Mesendoderm (in vitro differentiated cells): ENCODE results near the gene CACNG7.
A peak's percentile ranks its signal among the peaks of the same experiment; 100 is the strongest.

Experiments
- DNase-seq: peaks from one replicate; pipeline ENCODE4 v3.0.0; 2013
- H2AK5ac ChIP-seq: 2 replicates; pipeline ENCODE4 v1.6.1; 2013; ENCODE audit warnings: low read length, inconsistent platforms
- H2BK120ac ChIP-seq: 2 replicates; pipeline ENCODE4 v1.6.1; 2013; ENCODE audit warnings: low read depth, mild to moderate bottlenecking, low read length, moderate library complexity, mixed read lengths
- H2BK15ac ChIP-seq: replicated peaks from 2 replicates; pipeline ENCODE4 v1.6.1; 2013; ENCODE audit warnings: low read depth, mild to moderate bottlenecking, moderate library complexity
- H2BK5ac ChIP-seq: 2 replicates; pipeline ENCODE4 v1.6.1; 2013; ENCODE audit warnings: low read length, inconsistent platforms
- H3K18ac ChIP-seq: 2 replicates; pipeline ENCODE4 v1.6.1; 2013; ENCODE audit warnings: mild to moderate bottlenecking, low read length, mixed read lengths
- H3K23ac ChIP-seq: one replicate; pipeline ENCODE4 v1.6.1; 2013; ENCODE audit warnings: low read length
- H3K27ac ChIP-seq: 2 replicates; pipeline ENCODE4 v1.5.1; 2013; ENCODE audit warnings: low read depth, mild to moderate bottlenecking, inconsistent platforms, low read length, moderate library complexity
- H3K27me3 ChIP-seq: 2 replicates; pipeline ENCODE4 v1.6.1; 2013; ENCODE audit warnings: low read length, control low read depth, mild to moderate bottlenecking, inconsistent platforms; ENCODE audit not compliant: insufficient read depth, poor library complexity
- H3K36me3 ChIP-seq: 2 replicates; pipeline ENCODE4 v1.6.1; 2013; ENCODE audit warnings: low read length, inconsistent platforms; ENCODE audit not compliant: control insufficient read depth, insufficient read depth
- H3K4ac ChIP-seq: one replicate; pipeline ENCODE4 v1.6.1; 2013; ENCODE audit warnings: low read depth, mild to moderate bottlenecking, low read length, moderate library complexity
- H3K4me1 ChIP-seq: 2 replicates; pipeline ENCODE4 v1.6.1; 2013; ENCODE audit warnings: low read depth, low read length, inconsistent platforms; ENCODE audit not compliant: control insufficient read depth
- H3K4me2 ChIP-seq: 2 replicates; pipeline ENCODE4 v1.6.1; 2013; ENCODE audit warnings: low read length
- H3K4me3 ChIP-seq: 2 replicates; pipeline ENCODE4 v1.5.1; 2013; ENCODE audit warnings: mild to moderate bottlenecking, low read length
- H3K56ac ChIP-seq: one replicate; pipeline ENCODE4 v1.6.1; 2013; ENCODE audit warnings: low read length
- H3K79me1 ChIP-seq: 2 replicates; pipeline ENCODE4 v1.6.1; 2013; ENCODE audit warnings: low read length, inconsistent platforms
- H3K79me2 ChIP-seq: 2 replicates; pipeline ENCODE4 v1.6.1; 2013; ENCODE audit warnings: mild to moderate bottlenecking, low read length; ENCODE audit not compliant: control insufficient read depth, insufficient read depth
- H3K9ac ChIP-seq: 2 replicates; pipeline ENCODE4 v1.6.1; 2013; ENCODE audit warnings: low read length, inconsistent platforms
- H4K5ac ChIP-seq: one replicate; pipeline ENCODE4 v1.6.1; 2013; ENCODE audit warnings: low read length
- H4K8ac ChIP-seq: one replicate; pipeline ENCODE4 v1.6.1; 2013; ENCODE audit warnings: low read depth, mild to moderate bottlenecking, control low read depth, low read length, moderate library complexity
- WGBS: extraction: QIAGEN DNeasy Blood & Tissue Kit; methylation state at CpG from one replicate; pipeline ENCODE4 v1.1.7; 2013; ENCODE audit warnings: low lambda C conversion rate, missing lambda C conversion rate; ENCODE audit not compliant: insufficient coverage; ENCODE audit errors: extremely low coverage; 5-methylcytosine and 5-hydroxymethylcytosine counted together

The CACNG7 gene

GRCh38 chr19:53905787-53906186 is 3.3 kb upstream of the CACNG7 start:
- H2BK15ac ChIP-seq: no peak overlapping the region
- H3K36me3 ChIP-seq: no peaks in the 10 kb centered on the region
- H2AK5ac ChIP-seq: no peak overlapping the region
- no peak overlapping the region for H3K4ac ChIP-seq
- H3K4me3 ChIP-seq: no peak overlapping the region
- no peak for DNase-seq
- no CpG with 5 or more reads among the region's 1 CpG for WGBS
- H3K23ac ChIP-seq: no peak overlapping the region
- no peak overlapping the region for H4K5ac ChIP-seq
- H3K79me1 ChIP-seq: no peaks in the 10 kb centered on the region
- H2BK120ac ChIP-seq: no peak overlapping the region
- no peaks in the 10 kb centered on the region for H3K4me1 ChIP-seq
- no peak overlapping the region for H3K27ac ChIP-seq
- no peak overlapping the region for H2BK5ac ChIP-seq
- H3K56ac ChIP-seq: no peak overlapping the region
- H3K4me2 ChIP-seq: no peak overlapping the region
- H3K18ac ChIP-seq: no peak overlapping the region
- no peak overlapping the region for H3K9ac ChIP-seq
- H3K79me2 ChIP-seq: no peaks in the 10 kb centered on the region
- no peak overlapping the region for H4K8ac ChIP-seq
- H3K27me3 ChIP-seq: peaks cover 5% of the 10 kb centered on the region

- Histone ChIP-seq H3K79me2 (no peaks in the 10 kb centered on the region), H2BK5ac (no peak overlapping the region), H2AK5ac (no peak overlapping the region), H3K56ac (peak overlapping the region; percentile 81), H3K79me1 (no peaks in the 10 kb centered on the region), H2BK15ac (no peak overlapping the region), H3K4me2 (peak overlapping the region; percentile 59), H2BK120ac (no peak overlapping the region), H3K4ac (no peak overlapping the region), H3K9ac (peak overlapping the region; percentile 42), H4K8ac (no peak overlapping the region), H3K4me1 (no peaks in the 10 kb centered on the region), H4K5ac (no peak overlapping the region), H3K18ac (no peak overlapping the region), H3K27me3 (peaks cover 5% of the 10 kb centered on the region), H3K36me3 (no peaks in the 10 kb centered on the region), H3K4me3 (no peak overlapping the region), H3K23ac (no peak overlapping the region), H3K27ac (no peak overlapping the region)
- no peak for DNase-seq
- no CpG with 5 or more reads among the region's 48 CpGs for WGBS
These were observed 2.6 kb upstream of the CACNG7 start for GRCh38 chr19:53906211-53907192.

GRCh38 chr19:53907193-53907581 is 1.9 kb upstream of the CACNG7 start:
- Histone ChIP-seq H3K79me1 (no peaks in the 10 kb centered on the region), H3K27me3 (peaks cover 5% of the 10 kb centered on the region), H4K8ac (no peak overlapping the region), H3K4me1 (no peaks in the 10 kb centered on the region), H3K9ac (peak overlapping the region; percentile 42), H2BK120ac (no peak overlapping the region), H4K5ac (no peak overlapping the region), H3K4me3 (no peak overlapping the region), H3K4ac (no peak overlapping the region), H2BK15ac (no peak overlapping the region), H2AK5ac (no peak overlapping the region), H3K36me3 (no peaks in the 10 kb centered on the region), H3K23ac (peak overlapping the region; percentile 38), H2BK5ac (no peak overlapping the region), H3K56ac (peak overlapping the region; percentile 72), H3K79me2 (no peaks in the 10 kb centered on the region), H3K27ac (no peak overlapping the region), H3K4me2 (peak overlapping the region; percentile 44), H3K18ac (no peak overlapping the region)
- DNase-seq: no peak
- WGBS: no CpG with 5 or more reads among the region's 14 CpGs

GRCh38 chr19:53907690-53908089 is 1.4 kb upstream of the CACNG7 start:
- H3K4me3 ChIP-seq: no peak overlapping the region
- H2BK120ac ChIP-seq: no peak overlapping the region
- no peak overlapping the region for H4K5ac ChIP-seq
- peaks cover 5% of the 10 kb centered on the region for H3K27me3 ChIP-seq
- H3K4me1 ChIP-seq: no peaks in the 10 kb centered on the region
- no peak for DNase-seq
- H3K79me2 ChIP-seq: no peaks in the 10 kb centered on the region
- H3K23ac ChIP-seq: peak overlapping the region; percentile 38
- H3K79me1 ChIP-seq: no peaks in the 10 kb centered on the region
- H3K27ac ChIP-seq: no peak overlapping the region
- no peak overlapping the region for H2AK5ac ChIP-seq
- peak overlapping the region; percentile 26 for H3K4me2 ChIP-seq
- H3K4ac ChIP-seq: no peak overlapping the region
- no peak overlapping the region for H2BK5ac ChIP-seq
- H3K18ac ChIP-seq: no peak overlapping the region
- H3K56ac ChIP-seq: peak overlapping the region; percentile 72
- H2BK15ac ChIP-seq: no peak overlapping the region
- H4K8ac ChIP-seq: no peak overlapping the region
- H3K36me3 ChIP-seq: no peaks in the 10 kb centered on the region
- no CpG with 5 or more reads among the region's 17 CpGs for whole genome bisulfite sequencing
- peak overlapping the region; percentile 1 for H3K9ac ChIP-seq

- Histone ChIP-seq H3K79me1 (no peaks in the 10 kb centered on the region), H2AK5ac (no peak overlapping the region), H4K5ac (no peak overlapping the region), H3K27me3 (peaks cover 5% of the 10 kb centered on the region), H3K23ac (no peak overlapping the region), H2BK15ac (no peak overlapping the region), H3K56ac (peak overlapping the region; percentile 22), H4K8ac (no peak overlapping the region), H3K4me1 (no peaks in the 10 kb centered on the region), H3K4me3 (no peak overlapping the region), H2BK120ac (no peak overlapping the region), H3K4ac (no peak overlapping the region), H3K27ac (no peak overlapping the region), H3K36me3 (no peaks in the 10 kb centered on the region), H3K4me2 (peak overlapping the region; percentile 17), H3K18ac (no peak overlapping the region), H3K79me2 (no peaks in the 10 kb centered on the region), H2BK5ac (no peak overlapping the region), H3K9ac (peak overlapping the region; percentile 23)
- DNase-seq: peak; percentile 89
- no CpG with 5 or more reads among the region's 51 CpGs for WGBS
These were observed 758 bp upstream of the CACNG7 start for GRCh38 chr19:53908106-53908934.
